Coronary artery (tissue), 2 donors: Measurements from ENCODE around the gene SRRT.

Experiments used
- DNase-seq: peaks from one replicate; pipeline ENCODE4 v3.0.0-alpha.2; 2017; ENCODE audit warnings: low spot score
- H3K27ac ChIP-seq, 2 donors: fragments of 200-600 bp; sonication (generic); one replicate each; pipeline ENCODE4 v1.5.1; 2016 to 2019
- H3K4me3 ChIP-seq: fragments of 200-600 bp; sonication (generic); 2 replicates; pipeline ENCODE4 v1.5.1; 2016; ENCODE audit warnings: mild to moderate bottlenecking, moderate library complexity
- CTCF ChIP-seq: fragments of 200-600 bp; sonication (generic); IDR thresholded peaks from one replicate; pipeline ENCODE4 v1.5.1; 2019; ENCODE audit warnings: antibody characterized with exemption

Gene SRRT

GRCh38 chr7:100856871-100857282 lies 18.0 kb upstream of the SRRT start:
- no peak for TF ChIP-seq CTCF
- no peak for DNase-seq
- H3K4me3 ChIP-seq: no peak overlapping the region
- no peak overlapping the region for H3K27ac ChIP-seq

GRCh38 chr7:100859856-100860255 lies 15.0 kb upstream of the SRRT start:
- no peak overlapping the region for H3K4me3 ChIP-seq
- DNase-seq: no peak
- no peak for TF ChIP-seq CTCF
- no peak overlapping the region for H3K27ac ChIP-seq

- no peak overlapping the region for H3K4me3 ChIP-seq
- DNase-seq: no peak
- TF ChIP-seq CTCF: no peak
- no peak overlapping the region for H3K27ac ChIP-seq
Observed at GRCh38 chr7:100860702-100861615, 13.9 kb upstream of the SRRT start.

GRCh38 chr7:100861616-100861985 lies 13.3 kb upstream of the SRRT start:
- TF ChIP-seq CTCF: no peak
- DNase-seq: no peak
- no peak overlapping the region for H3K4me3 ChIP-seq
- H3K27ac ChIP-seq: no peak overlapping the region

GRCh38 chr7:100863406-100863950 lies 11.4 kb upstream of the SRRT start:
- H3K27ac ChIP-seq: no peak overlapping the region
- H3K4me3 ChIP-seq: no peak overlapping the region
- no peak for DNase-seq
- TF ChIP-seq CTCF: no peak

- no peak for TF ChIP-seq CTCF
- no peak for DNase-seq
- H3K27ac ChIP-seq: no peak overlapping the region
- no peak overlapping the region for H3K4me3 ChIP-seq
Observed at GRCh38 chr7:100864263-100864845, 10.5 kb upstream of the SRRT start.
